Measurements from ENCODE around the gene USP17L5.
"Not testable (repeated sequence)": the region's sequence is repeated elsewhere in the genome, so short reads cannot be mapped to it uniquely, and the experiment has no call there.

Gene USP17L5

GRCh38 chr4:9339103-9339502 is at the start of gene USP17L5:
TSS of gene USP17L5 (plus strand) at chr4:9339403. CDS start at chr4:9339403, 0 bp downstream.
- not testable (repeated sequence) for DNase-seq

GRCh38 chr4:9324191-9324590 is 15.0 kb upstream of the USP17L5 start:
- not testable (repeated sequence) for DNase-seq

- not testable (repeated sequence) for DNase-seq
These were observed 14.3 kb upstream of the USP17L5 start, which contains the start of gene USP17L24 for GRCh38 chr4:9324865-9325264. TSS of gene USP17L24 (plus strand) at chr4:9325165. CDS start at chr4:9325165, 0 bp downstream.

- not testable (repeated sequence) for DNase-seq
These were observed 9.6 kb upstream of the USP17L5 start, which contains the start of gene USP17L25 for GRCh38 chr4:9329611-9330010. TSS of gene USP17L25 (plus strand) at chr4:9329911. CDS start at chr4:9329911, 0 bp downstream.

- DNase-seq = not testable (repeated sequence)
These were observed 4.8 kb upstream of the USP17L5 start, which contains the start of gene USP17L26 for GRCh38 chr4:9334358-9334757. TSS of gene USP17L26 (plus strand) at chr4:9334658. CDS start at chr4:9334658, 0 bp downstream.

GRCh38 chr4:9343848-9344247 is 4.6 kb downstream of the USP17L5 start, which contains the start of gene USP17L27:
TSS of gene USP17L27 (plus strand) at chr4:9344148. CDS start at chr4:9344148, 0 bp downstream.
- DNase-seq = not testable (repeated sequence)

- not testable (repeated sequence) for DNase-seq
These were observed 9.4 kb downstream of the USP17L5 start, which contains the start of gene USP17L28 for GRCh38 chr4:9348593-9348992. TSS of gene USP17L28 (plus strand) at chr4:9348893. CDS start at chr4:9348893, 0 bp downstream.

GRCh38 chr4:9350866-9351265 is 11.7 kb downstream of the USP17L5 start:
- DNase-seq = not testable (repeated sequence)

- DNase-seq = not testable (repeated sequence)
These were observed 14.1 kb downstream of the USP17L5 start, which contains the start of gene USP17L29 for GRCh38 chr4:9353338-9353737. TSS of gene USP17L29 (plus strand) at chr4:9353638. CDS start at chr4:9353638, 0 bp downstream.

GRCh38 chr4:9362829-9363228 is 23.6 kb downstream of the USP17L5 start, which contains the start of gene USP17L30:
TSS of gene USP17L30 (plus strand) at chr4:9363129. CDS start at chr4:9363129, 0 bp downstream.
- DNase-seq = not testable (repeated sequence)

- not testable (repeated sequence) for DNase-seq
These were observed 40.7 kb downstream of the USP17L5 start for GRCh38 chr4:9379881-9380280.

GRCh38 chr4:9381012-9381534 is 41.9 kb downstream of the USP17L5 start:
- peak; percentile 64 for DNase-seq

GRCh38 chr4:9384126-9384525 is 44.9 kb downstream of the USP17L5 start:
- no peak for DNase-seq

- not testable (repeated sequence) for DNase-seq
These were observed 49.8 kb downstream of the USP17L5 start for GRCh38 chr4:9389001-9389400.

Data from eye (tissue), 1 donor.